Glomerular visceral epithelial cell (primary cell): ENCODE measurements around the gene CLCN2.

Source experiments
- DNase-seq: peaks from one replicate; pipeline ENCODE4 v3.0.0-alpha.2; 2016; ENCODE audit errors: extremely low spot score

The CLCN2 gene

GRCh38 chr3:184325715-184326369, 35.6 kb downstream of the CLCN2 start:
- no peak for DNase-seq

GRCh38 chr3:184325269-184325668, 36.1 kb downstream of the CLCN2 start:
- DNase-seq: no peak

- DNase-seq: no peak
Observed at GRCh38 chr3:184323696-184324095, 37.7 kb downstream of the CLCN2 start.

GRCh38 chr3:184322731-184323487, 38.5 kb downstream of the CLCN2 start:
- DNase-seq: no peak

- DNase-seq: no peak
Observed at GRCh38 chr3:184321666-184322065, 39.7 kb downstream of the CLCN2 start.

GRCh38 chr3:184320104-184320445, 41.3 kb downstream of the CLCN2 start:
- DNase-seq: peak; percentile 92

- DNase-seq: no peak
Observed at GRCh38 chr3:184317201-184317600, 44.2 kb downstream of the CLCN2 start.

- no peak for DNase-seq
Observed at GRCh38 chr3:184316792-184317191, 44.6 kb downstream of the CLCN2 start.

- peak; percentile 30 for DNase-seq
Observed at GRCh38 chr3:184315871-184316661, 45.3 kb downstream of the CLCN2 start.

GRCh38 chr3:184315543-184315867, 45.9 kb downstream of the CLCN2 start:
- no peak for DNase-seq

GRCh38 chr3:184314700-184315542, 46.5 kb downstream of the CLCN2 start:
- DNase-seq: peak; percentile 74

GRCh38 chr3:184314363-184314699, 47.1 kb downstream of the CLCN2 start, which contains the start of gene EIF4G1:
Gene EIF4G1 (plus strand): TSS chr3:184314606. CDS start chr3:184315797, 1,191 bp downstream.
- peak; percentile 95 for DNase-seq

GRCh38 chr3:184311633-184312032, 49.8 kb downstream of the CLCN2 start:
- no peak for DNase-seq

GRCh38 chr3:184308744-184309143, 52.7 kb downstream of the CLCN2 start:
- DNase-seq: no peak

- DNase-seq: no peak
Observed at GRCh38 chr3:184307915-184308314, 53.5 kb downstream of the CLCN2 start.

- DNase-seq: no peak
Observed at GRCh38 chr3:184306341-184306972, 54.9 kb downstream of the CLCN2 start.

- DNase-seq: peak; percentile 42
Observed at GRCh38 chr3:184305577-184305976, 55.8 kb downstream of the CLCN2 start.

GRCh38 chr3:184300378-184300720, 61.1 kb downstream of the CLCN2 start:
- peak; percentile 53 for DNase-seq

GRCh38 chr3:184299488-184300377, 61.7 kb downstream of the CLCN2 start:
- peak; percentile 27 for DNase-seq

GRCh38 chr3:184298759-184299487, 62.5 kb downstream of the CLCN2 start, which contains the start of gene PSMD2:
Gene PSMD2 (plus strand): TSS chr3:184299241. CDS start chr3:184299267, 26 bp downstream.
- DNase-seq: peak; percentile 97
